Endodermal cell (in vitro differentiated cells): ENCODE measurements around the gene FAM221B. TPM values are rescaled to one million over a fixed set of nuclear protein-coding genes. Genes with fewer than 3 reads are reported as not detected.

ENCODE experiments used
- DNase-seq: peaks from one replicate; pipeline ENCODE4 v3.0.0-alpha.2; 2017
- H3K27ac ChIP-seq: 2 replicates; pipeline ENCODE4 v1.5.1; 2013; ENCODE audit warnings: mild to moderate bottlenecking, low read depth, low read length, moderate library complexity
- H3K27me3 ChIP-seq: 2 replicates; pipeline ENCODE4 v1.6.1; 2013; ENCODE audit warnings: mild to moderate bottlenecking, low read length, moderate library complexity; ENCODE audit not compliant: insufficient read depth, control insufficient read depth, poor library complexity, severe bottlenecking
- H3K36me3 ChIP-seq: 2 replicates; pipeline ENCODE4 v1.7.0; 2013; ENCODE audit warnings: mild to moderate bottlenecking, low read length, moderate library complexity; ENCODE audit not compliant: control insufficient read depth, insufficient read depth
- H3K4me1 ChIP-seq: one replicate; pipeline ENCODE4 v1.7.0; 2013; ENCODE audit warnings: low read length; ENCODE audit not compliant: control insufficient read depth, insufficient read depth
- H3K4me3 ChIP-seq: 2 replicates; pipeline ENCODE4 v1.5.1; 2013; ENCODE audit warnings: mild to moderate bottlenecking, low read length, moderate library complexity
- H3K9ac ChIP-seq: 2 replicates; pipeline ENCODE4 v1.6.1; 2013; ENCODE audit warnings: mild to moderate bottlenecking, low read length, moderate library complexity; ENCODE audit not compliant: poor library complexity, severe bottlenecking; ENCODE audit errors: extremely low read depth
- H3K9me3 ChIP-seq: 2 replicates; pipeline ENCODE4 v1.6.1; 2013; ENCODE audit warnings: mild to moderate bottlenecking, low read length, moderate library complexity; ENCODE audit not compliant: control insufficient read depth
- H3K27ac Mint-ChIP-seq: 2 replicates; pipeline ENCODE4 v1.8.0; 2020; ENCODE audit warnings: mixed read lengths
- H3K27me3 Mint-ChIP-seq: 2 replicates; pipeline ENCODE4 v1.8.0; 2021; ENCODE audit warnings: mild to moderate bottlenecking, mixed read lengths; ENCODE audit not compliant: insufficient read depth
- H3K36me3 Mint-ChIP-seq: 2 replicates; pipeline ENCODE4 v1.8.0; 2020; ENCODE audit warnings: low read depth, mixed read lengths
- H3K4me1 Mint-ChIP-seq: 2 replicates; pipeline ENCODE4 v1.8.0; 2020; ENCODE audit warnings: mixed read lengths
- H3K4me3 Mint-ChIP-seq: 2 replicates; pipeline ENCODE4 v1.8.0; 2020; ENCODE audit warnings: mild to moderate bottlenecking, moderate library complexity, mixed read lengths
- H3K9me3 Mint-ChIP-seq: 2 replicates; pipeline ENCODE4 v1.8.0; 2020; ENCODE audit warnings: mild to moderate bottlenecking, mixed read lengths
- CTCF ChIP-seq: fragments of 200-600 bp; sonication (generic); conservative IDR thresholded peaks from 2 replicates; pipeline ENCODE4 v1.5.0; 2021; ENCODE audit warnings: antibody characterized with exemption, mild to moderate bottlenecking
- WGBS, 2 experiments: methylation state at CpG; one replicate each; pipeline versions ENCODE4 v1.1.5 to v1.1.7; 2013; ENCODE audit warnings: missing lambda C conversion rate in 2 of 2, mixed read lengths in 1 of 2; ENCODE audit not compliant: insufficient coverage in 1 of 2, insufficient read length in 1 of 2; 5-methylcytosine and 5-hydroxymethylcytosine counted together
- total RNA-seq, 2 donors: library from RNA; stranded (reverse); fragmentation: NEBNext Ultra II Directional in 1 of 2; extraction: Animal tissue kit (Norgen Biotek cat#: 25700) in 1 of 2; gene quantifications; 2 replicates in 1 of 2; 3 replicates in 1 of 2; pipeline ENCODE4 v1.2.1, GENCODE V29; 2021

Gene FAM221B
- total RNA-seq, 2 donors from 2014 or later: 0.22 TPM; not detected in 1

- peaks cover 14% of the 10 kb centered on the region for H3K4me1 Mint-ChIP-seq
- H3K27ac Mint-ChIP-seq: no peak overlapping the region
- no peaks in the 10 kb centered on the region for H3K36me3 Mint-ChIP-seq
- H3K27me3 ChIP-seq: no peaks in the 10 kb centered on the region
- DNase-seq: no peak
- no peak overlapping the region for H3K4me3 Mint-ChIP-seq
- TF ChIP-seq CTCF: no peak
- H3K4me3 ChIP-seq: no peak overlapping the region
- no peaks in the 10 kb centered on the region for H3K27me3 Mint-ChIP-seq
- H3K4me1 ChIP-seq: no peaks in the 10 kb centered on the region
- H3K27ac ChIP-seq: no peak overlapping the region
- no peaks in the 10 kb centered on the region for H3K36me3 ChIP-seq
- H3K9me3 ChIP-seq: no peaks in the 10 kb centered on the region
- H3K9me3 Mint-ChIP-seq: no peaks in the 10 kb centered on the region
- WGBS, 2 experiments: 91 to 92% methylated on average over 3 of the region's 3 CpGs
- H3K9ac ChIP-seq: no peak overlapping the region
Measured at GRCh38 chr9:35771943-35772342, 56.6 kb downstream of the FAM221B start.

- no peak overlapping the region for H3K27ac Mint-ChIP-seq
- Histone ChIP-seq H3K36me3 (no peaks in the 10 kb centered on the region), H3K27ac (no peak overlapping the region), H3K9ac (no peak overlapping the region), H3K9me3 (no peaks in the 10 kb centered on the region), H3K4me3 (no peak overlapping the region), H3K27me3 (no peaks in the 10 kb centered on the region), H3K4me1 (no peaks in the 10 kb centered on the region)
- H3K9me3 Mint-ChIP-seq: no peaks in the 10 kb centered on the region
- no peak overlapping the region for H3K4me3 Mint-ChIP-seq
- no peaks in the 10 kb centered on the region for H3K36me3 Mint-ChIP-seq
- no peak for DNase-seq
- 82% methylated on average over 1 of the region's 1 CpG; no CpG with 5 or more reads in 1 of the 2 experiments for whole genome bisulfite sequencing, 2 experiments
- TF ChIP-seq CTCF: no peak
- no peaks in the 10 kb centered on the region for H3K27me3 Mint-ChIP-seq
- H3K4me1 Mint-ChIP-seq: peaks cover 14% of the 10 kb centered on the region
Measured at GRCh38 chr9:35771534-35771933, 57.0 kb downstream of the FAM221B start.

GRCh38 chr9:35771075-35771433, 57.5 kb downstream of the FAM221B start:
- Histone ChIP-seq H3K27me3 (no peaks in the 10 kb centered on the region), H3K4me3 (no peak overlapping the region), H3K9me3 (no peaks in the 10 kb centered on the region), H3K36me3 (no peaks in the 10 kb centered on the region), H3K9ac (no peak overlapping the region), H3K4me1 (no peaks in the 10 kb centered on the region), H3K27ac (no peak overlapping the region)
- Mint-ChIP-seq H3K27me3 (no peaks in the 10 kb centered on the region), H3K36me3 (no peaks in the 10 kb centered on the region), H3K27ac (no peak overlapping the region), H3K4me1 (peaks cover 12% of the 10 kb centered on the region), H3K9me3 (no peaks in the 10 kb centered on the region), H3K4me3 (no peak overlapping the region)
- 95 to 100% methylated on average over 1 to 3 of the region's 4 CpGs for WGBS, 2 experiments
- TF ChIP-seq CTCF: no peak
- no peak for DNase-seq
